HG02840 (cell line): ENCODE results near the gene PPFIA1.

ENCODE experiments used
- ATAC-seq: cut with Tn5 transposase; IDR thresholded peaks from one replicate; pipeline ENCODE4 v1.9.1; 2021; ENCODE audit warnings: mild to moderate bottlenecking, moderate library complexity, moderate number of reproducible peaks; ENCODE audit not compliant: unreplicated experiment, low FRiP score

The PPFIA1 gene

DNA sequence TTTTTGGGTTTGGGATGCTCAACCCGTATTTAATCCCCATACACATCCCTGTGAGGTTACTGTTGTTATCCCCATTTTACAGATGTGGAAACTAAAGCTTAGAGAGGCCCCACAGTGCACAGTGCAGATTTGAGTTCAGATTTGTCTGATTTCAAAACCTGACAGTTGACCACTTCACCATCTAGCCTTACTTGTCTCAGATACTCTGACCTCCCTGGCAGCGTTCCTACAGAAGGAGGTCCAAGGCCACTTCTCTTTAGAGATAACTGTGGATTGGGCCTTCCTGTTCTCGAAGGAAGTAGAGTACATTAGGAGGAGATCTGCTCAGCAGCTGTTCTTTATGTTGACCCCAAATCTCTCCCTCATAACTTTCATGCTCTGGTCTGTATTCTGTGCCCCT, 81.2 kb downstream of the PPFIA1 start:
- ATAC-seq = no peak

DNA sequence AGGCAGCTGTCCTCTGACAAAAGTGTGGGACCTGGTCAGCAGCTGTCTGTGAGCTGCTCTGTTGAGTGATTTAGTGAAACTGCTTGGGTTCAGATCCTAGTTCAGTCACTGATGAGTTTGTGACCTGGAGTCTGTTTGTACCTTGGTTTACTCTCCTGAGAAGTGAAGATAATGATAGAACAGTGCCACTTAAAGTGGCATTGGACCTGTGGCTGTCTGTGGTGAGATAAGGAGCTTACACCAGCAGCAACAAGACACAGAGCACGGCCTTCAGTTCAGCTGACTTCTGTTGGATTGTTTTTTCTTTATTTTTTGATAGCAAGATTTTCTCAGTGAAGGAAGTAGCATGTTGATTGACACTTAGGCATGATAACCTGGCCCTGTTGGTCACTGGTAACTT, 81.6 kb downstream of the PPFIA1 start:
- no peak for ATAC-seq

DNA sequence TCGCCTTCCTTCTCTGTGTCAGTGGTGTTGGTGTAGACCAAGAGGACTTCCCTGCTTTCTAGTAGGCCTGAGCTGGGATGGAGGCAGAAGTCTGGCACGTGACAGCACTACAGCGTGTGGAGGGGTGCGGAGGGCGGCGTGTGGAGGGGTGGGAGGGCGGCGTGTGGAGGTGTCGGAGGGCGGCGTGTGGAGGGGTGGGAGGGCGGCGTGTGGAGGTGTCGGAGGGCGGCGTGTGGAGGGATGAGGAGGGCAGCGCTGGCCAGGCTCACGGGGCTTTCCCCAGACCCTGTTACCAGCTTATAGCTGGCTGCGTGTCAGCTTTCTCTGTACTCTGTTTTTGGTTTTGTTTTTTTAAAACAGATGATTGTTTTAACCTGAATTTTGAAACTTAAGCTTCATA, 82.1 kb downstream of the PPFIA1 start:
- no peak for ATAC-seq

DNA sequence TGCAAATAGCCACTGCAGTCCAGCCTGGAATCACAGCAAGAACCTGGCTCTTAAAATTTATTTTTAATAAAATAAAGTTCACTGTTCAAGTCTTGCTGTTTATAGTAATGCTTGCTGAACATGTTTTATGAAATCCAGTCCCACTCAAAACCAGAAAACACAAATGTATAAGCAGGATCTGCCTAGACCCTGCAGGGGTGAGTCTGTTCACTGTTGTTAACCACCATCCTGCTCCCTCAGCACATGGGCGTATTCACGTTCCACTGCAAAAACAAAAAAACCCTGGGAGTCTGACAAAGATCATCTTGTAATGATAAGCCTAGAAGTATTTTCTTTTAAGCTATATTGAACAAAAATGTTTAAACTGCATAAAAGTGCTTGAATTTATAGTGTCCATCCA, 82.8 kb downstream of the PPFIA1 start:
- ATAC-seq = no peak

DNA sequence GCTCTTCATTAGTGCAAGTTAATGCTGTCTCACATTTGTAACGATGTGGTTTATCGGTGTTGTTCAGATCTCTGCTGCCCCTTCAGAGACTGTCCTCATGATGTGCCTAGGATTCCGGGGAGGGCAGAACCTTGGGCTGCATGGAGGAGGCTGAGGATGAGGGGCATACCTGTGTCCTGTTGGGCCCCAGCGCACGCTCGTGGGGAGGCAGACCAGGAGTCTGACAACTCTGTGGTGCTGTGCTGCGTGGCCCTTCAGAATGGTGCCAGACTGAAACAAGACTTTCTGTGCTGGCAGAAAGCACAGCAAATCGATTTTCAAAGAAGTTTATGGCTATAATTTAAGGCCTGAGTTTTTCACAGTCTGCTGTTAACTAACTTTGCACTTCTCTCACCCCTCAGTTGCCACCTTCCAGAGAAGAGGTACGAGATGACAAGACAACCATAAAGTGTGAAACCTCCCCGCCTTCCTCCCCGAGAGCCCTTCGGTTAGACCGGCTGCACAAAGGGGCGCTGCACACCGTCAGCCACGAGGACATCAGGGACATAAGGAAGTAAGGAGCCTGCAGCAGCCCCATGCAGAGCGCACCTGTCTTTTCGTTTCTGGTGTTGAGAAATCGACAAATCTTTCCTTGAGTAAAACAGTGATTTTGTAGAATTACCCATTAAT, 83.5 kb downstream of the PPFIA1 start:
- ATAC-seq = no peak

DNA sequence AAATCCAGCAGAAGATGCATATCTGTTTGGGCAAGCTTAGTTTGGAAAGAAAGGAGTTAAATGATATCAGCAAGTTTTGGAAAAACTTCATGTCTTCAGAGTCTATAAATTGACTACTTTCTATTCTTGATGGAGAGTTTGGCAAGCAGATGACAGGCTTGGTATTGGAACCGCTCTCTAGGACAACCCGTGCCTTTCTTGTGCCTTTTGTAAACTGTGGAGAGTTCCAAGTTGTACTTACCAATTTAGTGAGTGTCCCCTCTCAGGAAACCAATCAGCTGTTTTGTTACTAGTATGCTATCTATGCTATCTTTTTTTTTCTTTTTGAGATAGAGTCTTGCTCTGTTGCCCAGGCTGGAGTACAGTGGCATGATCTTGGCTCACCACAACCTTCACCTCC, 84.1 kb downstream of the PPFIA1 start:
- no peak for ATAC-seq

DNA sequence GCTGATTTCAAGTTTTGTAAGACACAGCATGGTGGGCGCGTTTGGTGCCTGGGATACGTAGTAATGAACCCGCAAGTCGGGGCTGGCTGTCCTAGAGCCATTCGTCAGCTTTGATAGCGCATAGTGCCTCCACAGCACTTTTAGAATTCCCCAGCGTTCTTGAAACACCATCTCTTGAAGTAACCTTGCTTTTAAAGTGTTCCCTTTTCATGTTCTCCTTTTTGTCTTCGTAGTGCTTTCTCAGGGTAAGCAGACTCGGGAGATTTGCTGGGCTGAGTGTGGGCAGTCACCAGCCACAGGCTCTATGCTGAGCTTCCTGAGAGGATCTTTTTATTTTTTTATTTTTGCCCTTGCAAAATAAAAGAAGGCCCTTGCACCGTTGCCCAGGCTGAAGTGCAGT, 88.3 kb downstream of the PPFIA1 start:
- ATAC-seq = no peak

DNA sequence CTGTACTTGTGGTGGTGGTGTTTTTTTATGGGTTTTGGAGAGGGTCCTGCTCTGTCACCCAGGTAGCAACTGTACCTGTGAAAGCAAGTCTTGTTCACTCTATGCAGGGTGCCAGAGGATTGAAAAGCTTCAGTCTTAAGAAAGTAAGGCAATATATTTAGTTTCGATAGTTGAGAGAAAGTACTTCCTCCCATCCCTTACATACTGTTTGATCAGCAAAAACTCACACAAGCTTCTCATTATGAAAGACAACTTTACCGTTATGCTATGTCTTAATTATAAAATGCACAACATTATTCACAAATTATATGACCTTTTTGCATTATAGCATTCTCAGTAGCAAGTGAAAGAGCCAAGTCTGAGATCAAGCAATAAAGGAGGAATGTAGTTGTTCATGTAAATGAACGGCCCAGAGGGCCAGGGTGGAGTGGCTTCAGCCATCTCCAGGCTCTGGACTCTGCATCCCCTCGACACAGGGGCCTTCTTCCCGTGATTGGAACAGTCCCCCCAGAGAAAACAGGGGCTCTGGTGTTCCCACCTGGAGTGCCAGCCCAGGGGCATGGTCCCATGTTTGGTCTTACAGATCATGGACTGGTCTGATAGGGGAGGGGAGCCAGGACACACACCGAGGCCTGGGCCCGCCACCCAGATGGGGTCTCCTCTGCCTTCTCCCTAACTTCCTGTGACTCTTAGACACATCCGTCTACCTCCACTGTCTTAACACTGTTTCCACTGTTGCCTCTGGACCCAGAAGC, 89.1 kb downstream of the PPFIA1 start:
- no peak for ATAC-seq

DNA sequence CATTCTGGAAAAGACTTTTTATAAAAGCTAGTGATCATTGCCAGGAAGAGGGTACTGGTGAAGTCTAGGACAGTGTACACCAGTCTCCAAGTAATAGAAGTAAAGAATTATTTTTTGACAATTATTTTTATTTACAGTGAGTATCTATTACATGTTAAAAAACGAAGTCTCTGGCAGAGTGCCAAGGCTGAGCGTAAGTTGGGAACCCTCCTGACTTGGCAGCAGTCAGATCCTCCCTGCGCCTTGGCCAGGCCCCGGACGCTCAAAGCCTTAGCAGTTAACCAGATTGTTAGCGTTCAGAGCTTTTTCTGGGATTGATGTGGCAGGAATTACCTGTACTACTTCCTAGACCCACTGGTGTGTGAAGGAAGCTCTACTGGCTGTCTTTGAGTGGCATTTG, 89.7 kb downstream of the PPFIA1 start:
- no peak for ATAC-seq

DNA sequence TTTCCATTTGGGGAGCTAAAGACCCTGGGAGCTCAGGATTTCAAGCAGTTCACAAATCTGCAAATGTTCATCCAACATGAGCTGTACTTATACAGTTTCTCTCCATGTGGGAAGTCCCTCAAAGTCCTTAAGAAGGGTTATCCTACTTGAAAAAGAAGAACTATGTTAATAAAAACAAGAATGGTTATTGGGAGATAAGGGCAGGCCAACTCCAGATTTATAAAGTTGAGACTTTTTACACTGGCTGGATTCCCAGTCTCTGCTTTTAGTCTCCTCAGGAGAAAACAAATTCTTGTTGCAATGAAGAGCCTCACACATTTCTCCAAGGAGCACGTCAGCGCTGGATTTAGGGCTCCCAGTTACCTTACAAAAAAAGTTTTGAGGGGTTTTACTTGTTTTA, 93.7 kb downstream of the PPFIA1 start:
- ATAC-seq = no peak

DNA sequence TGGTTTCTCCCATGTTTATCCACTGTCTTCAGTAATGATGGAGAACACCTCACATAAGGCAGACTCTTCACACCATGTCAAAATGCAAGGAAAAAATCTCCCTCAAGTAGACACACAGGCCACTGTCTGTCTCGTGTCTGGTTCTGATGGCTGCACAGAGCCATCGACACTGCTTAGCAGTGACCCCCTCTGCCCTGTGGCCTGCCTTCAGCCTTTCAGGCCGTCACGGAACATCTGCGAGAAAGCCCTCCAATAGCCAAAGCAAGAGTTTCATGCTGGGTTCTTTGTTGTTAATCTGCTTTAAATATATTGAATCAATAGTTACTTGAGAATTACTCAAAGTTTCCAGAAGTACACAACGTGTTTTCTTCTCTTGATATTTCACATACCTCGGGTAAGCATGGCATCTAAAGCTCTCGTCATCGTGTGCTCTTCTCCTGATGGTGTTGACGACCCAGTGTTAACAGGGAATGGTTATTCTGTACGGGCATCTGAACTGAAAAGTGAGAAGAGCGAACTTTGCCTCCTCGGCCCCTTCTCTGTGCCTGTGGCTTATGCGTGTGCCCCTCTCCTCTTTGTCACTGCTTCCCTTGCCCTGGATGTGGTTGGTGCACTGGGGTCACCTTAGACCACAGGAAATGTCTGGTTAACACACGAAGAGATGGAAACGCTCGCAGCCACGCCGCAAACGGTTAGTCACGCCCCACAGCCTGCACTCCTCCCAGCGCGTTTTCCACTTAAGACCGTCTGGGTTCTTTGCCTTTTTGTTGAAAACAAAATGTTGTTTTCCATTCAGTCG, 94.5 kb downstream of the PPFIA1 start:
- ATAC-seq = no peak

DNA sequence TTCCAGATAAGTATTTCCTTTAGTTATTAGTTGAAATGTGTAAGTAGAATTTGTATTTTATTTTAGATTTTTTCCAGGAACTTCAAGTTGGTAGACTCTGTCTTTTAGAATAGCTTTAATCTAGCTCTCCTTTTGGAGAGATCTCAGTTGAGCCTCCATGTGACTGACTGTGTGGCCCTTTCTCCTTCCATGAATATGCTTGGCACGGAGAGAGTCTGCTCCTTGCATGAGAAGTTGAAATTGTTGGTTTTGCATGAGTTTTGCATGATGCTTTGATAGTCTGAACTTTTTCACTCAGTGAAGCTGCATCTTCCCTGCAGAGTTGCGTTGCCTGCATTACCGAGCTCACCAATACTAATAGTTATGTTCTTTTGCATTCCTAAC, 95.0 kb downstream of the PPFIA1 start:
- ATAC-seq = no peak

DNA sequence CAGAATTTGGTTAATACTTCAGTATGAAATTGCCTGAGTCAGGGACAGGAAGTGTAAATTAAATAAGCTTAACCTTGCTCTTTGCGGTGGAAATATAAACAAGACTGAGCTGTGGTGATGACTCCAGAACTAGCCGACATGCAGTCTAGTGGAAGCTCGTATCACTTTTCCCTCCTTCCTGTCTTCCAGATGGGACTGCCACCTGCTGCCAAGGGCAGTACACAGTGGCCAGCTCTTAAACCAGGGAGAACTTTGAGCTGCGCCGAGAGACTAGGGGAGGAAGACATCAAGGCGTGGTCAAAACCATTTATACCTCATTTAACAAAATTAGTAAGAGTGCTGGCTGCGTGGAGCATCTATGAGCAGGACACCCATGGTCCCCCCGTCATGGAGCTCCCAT, 96.6 kb downstream of the PPFIA1 start:
- ATAC-seq = no peak

DNA sequence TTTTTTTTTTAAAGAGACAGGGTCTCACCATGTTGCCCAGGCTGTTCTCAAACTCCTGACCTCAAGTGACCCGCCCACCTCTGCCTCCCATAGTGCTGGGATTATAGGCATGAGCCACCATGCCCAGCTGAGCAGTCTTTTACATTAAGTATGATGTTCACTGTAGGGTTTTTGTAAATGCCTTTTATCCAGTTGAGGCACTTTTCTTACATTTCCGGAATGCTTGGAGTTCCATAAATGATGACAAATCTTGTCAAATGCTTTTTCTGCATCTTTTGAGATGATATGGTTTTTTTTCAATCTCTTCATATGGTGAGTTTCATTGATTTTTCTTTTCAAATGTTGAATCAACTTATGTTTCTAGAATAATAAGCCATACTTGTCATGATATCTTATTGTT, 98.5 kb downstream of the PPFIA1 start:
- no peak for ATAC-seq

DNA sequence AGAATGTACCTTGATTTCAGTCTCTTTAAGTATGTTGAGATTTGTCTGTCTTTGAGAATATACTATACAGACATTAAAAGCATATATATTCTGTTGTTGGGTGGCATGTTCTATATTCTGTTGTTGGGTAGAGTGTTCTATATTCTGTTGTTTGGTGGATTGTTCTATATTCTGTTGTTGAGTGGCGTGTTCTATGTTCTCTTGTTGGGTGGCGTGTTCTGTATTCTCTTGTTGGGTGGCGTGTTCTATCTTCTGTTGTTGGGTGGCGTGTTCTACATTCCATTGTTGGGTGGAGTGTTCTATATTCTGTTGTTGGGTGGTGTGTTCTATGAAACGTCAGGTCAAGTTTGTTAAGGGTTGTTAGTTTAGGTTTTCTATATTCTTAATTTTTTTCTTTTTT, 100.8 kb downstream of the PPFIA1 start:
- ATAC-seq = no peak

DNA sequence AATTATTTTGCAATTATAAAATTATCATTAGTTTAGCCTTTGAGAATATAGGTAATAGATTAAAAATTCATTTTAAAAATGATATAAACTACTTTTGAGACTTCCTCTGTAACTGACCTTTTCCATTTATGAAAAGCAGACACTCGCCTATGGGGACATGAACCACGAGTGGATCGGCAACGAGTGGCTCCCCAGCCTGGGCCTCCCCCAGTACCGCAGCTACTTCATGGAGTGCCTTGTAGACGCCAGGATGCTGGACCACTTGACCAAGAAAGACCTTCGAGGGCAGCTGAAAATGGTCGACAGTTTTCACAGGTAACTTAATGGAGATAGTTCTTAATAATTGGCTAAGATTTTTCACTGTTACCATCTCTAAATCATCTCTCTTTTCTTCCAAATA, 101.6 kb downstream of the PPFIA1 start:
- no peak for ATAC-seq

DNA sequence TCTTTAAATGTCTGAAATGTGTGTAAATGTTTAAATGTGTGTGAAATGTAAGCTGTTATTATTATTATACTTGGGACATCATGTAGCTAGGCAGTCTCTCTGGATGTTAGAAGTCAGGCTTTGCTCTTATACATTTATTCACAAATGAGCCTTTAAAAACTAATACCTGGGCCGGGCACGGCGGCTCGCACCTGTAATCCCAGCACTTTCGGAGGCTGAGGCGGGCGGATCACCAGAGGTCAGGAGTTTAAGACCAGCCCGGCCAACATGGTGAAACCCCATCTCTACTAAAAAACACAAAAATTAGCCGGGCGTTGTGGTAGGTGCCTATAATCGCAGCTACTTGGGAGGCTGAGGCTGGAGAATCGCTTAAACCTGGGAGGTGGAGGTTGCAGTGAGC, 106.1 kb downstream of the PPFIA1 start:
- no peak for ATAC-seq

DNA sequence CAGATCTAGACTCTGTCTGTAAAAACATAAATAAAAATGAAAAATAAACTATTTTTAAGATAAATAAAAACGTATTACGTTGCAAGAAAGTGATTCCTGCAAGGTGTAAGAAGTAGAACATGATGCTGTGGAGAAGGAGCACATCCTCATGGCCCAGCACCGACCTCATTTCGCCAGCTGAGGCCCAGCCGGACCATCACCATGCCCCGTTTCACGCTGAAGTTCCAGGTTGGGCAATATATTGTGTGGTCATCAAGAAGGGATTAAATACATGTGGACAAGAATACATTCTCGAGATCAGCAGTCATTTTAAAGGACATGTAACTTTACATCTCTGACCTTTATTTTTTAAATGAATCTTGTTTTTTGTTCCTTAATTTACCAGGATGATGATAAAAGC, 107.2 kb downstream of the PPFIA1 start:
- ATAC-seq = no peak

DNA sequence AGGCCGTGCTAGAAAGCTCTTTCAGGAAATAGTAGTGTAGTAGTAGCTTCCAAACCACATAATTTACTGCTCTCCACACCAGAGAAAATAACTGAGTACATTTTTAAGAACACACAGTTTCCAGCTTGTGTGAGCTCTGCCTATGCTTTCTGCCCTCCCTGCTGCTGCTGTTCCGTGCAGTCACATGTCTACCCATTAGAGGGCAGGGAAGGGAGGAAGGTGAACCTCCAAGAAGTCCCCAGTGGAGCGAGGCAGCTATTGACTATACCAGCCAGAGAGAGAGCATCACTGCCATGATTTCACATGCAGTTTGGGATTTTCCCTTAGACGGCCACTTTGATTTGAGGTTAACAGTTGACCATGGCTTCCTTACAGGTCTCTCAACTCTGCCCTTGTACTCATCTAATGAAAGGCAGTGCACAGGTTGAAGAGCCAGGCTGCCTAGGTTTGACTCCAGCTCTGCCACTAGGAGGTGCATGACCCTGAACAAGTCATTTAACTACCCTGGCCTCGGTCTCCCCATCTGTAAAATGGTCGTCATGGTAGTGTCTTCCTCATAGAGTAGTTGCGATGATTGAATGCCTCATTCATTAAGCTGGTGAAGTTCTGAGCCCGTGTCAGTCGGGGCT, 108.1 kb downstream of the PPFIA1 start:
- no peak for ATAC-seq

DNA sequence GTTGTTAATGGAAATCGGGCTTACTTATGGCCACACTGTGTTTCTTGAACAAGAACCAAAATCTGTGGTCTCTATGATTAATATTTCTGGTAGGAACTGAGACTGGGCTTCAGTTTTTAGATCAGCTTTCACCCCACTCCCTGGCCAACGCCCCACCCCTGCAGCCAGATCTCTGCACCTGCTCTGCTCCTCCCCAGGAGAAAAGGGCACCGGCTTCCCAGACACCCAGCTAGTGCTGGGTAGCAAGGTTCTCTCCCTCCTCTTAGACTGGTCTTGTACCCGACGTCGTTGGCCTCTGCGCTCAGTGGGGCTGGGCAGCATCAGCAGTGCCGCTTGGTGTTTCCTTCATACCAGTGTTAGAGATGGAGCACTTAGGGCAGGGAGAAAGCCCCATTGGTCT, 110.9 kb downstream of the PPFIA1 start:
- ATAC-seq = no peak
